ENCODE data around the gene BEGAIN.

BEGAIN gene

GRCh38 chr14:100581228-100582145 is 5.7 kb downstream of the BEGAIN start:
- DNase-seq = no peak

GRCh38 chr14:100580316-100581227 is 6.6 kb downstream of the BEGAIN start:
- no peak for DNase-seq

- DNase-seq = no peak
Measured at GRCh38 chr14:100578552-100578951, 8.7 kb downstream of the BEGAIN start.

- DNase-seq = no peak
Measured at GRCh38 chr14:100577986-100578431, 9.2 kb downstream of the BEGAIN start.

GRCh38 chr14:100577321-100577985 is 9.8 kb downstream of the BEGAIN start:
- no peak for DNase-seq

GRCh38 chr14:100576091-100577085 is 10.8 kb downstream of the BEGAIN start:
- no peak for DNase-seq

GRCh38 chr14:100575266-100575995 is 11.8 kb downstream of the BEGAIN start:
- no peak for DNase-seq

GRCh38 chr14:100574642-100575031 is 12.6 kb downstream of the BEGAIN start:
- DNase-seq = no peak

GRCh38 chr14:100573757-100574641 is 13.2 kb downstream of the BEGAIN start:
- no peak for DNase-seq

GRCh38 chr14:100573002-100573756 is 14.0 kb downstream of the BEGAIN start:
- no peak for DNase-seq

- no peak for DNase-seq
Measured at GRCh38 chr14:100572543-100572942, 14.7 kb downstream of the BEGAIN start.

GRCh38 chr14:100571837-100572236 is 15.4 kb downstream of the BEGAIN start:
- DNase-seq = no peak

GRCh38 chr14:100570726-100571454 is 16.3 kb downstream of the BEGAIN start:
- no peak for DNase-seq

- DNase-seq = no peak
Measured at GRCh38 chr14:100569734-100570286, 17.4 kb downstream of the BEGAIN start.

- no peak for DNase-seq
Measured at GRCh38 chr14:100568998-100569733, 18.1 kb downstream of the BEGAIN start.

GRCh38 chr14:100568164-100568997 is 18.8 kb downstream of the BEGAIN start:
- no peak for DNase-seq

- no peak for DNase-seq
Measured at GRCh38 chr14:100567877-100568163, 19.4 kb downstream of the BEGAIN start.
